NCI-H187 treated with DMSO at 0.1 percent for 48 hours (cell line): ENCODE results near the gene OSBPL10.

Experiments used
- DNase-seq: peaks from one replicate; lab custom pipeline; 2025; lab: John Stamatoyannopoulos, UW

OSBPL10 gene

GRCh38 chr3:31959951-31960792, 20.9 kb downstream of the OSBPL10 start:
- DNase-seq = no peak

- DNase-seq = no peak
Measured at GRCh38 chr3:31959251-31959650, 21.8 kb downstream of the OSBPL10 start.

GRCh38 chr3:31958701-31959152, 22.3 kb downstream of the OSBPL10 start:
- no peak for DNase-seq

GRCh38 chr3:31957106-31957505, 24.0 kb downstream of the OSBPL10 start:
- no peak for DNase-seq

DNA sequence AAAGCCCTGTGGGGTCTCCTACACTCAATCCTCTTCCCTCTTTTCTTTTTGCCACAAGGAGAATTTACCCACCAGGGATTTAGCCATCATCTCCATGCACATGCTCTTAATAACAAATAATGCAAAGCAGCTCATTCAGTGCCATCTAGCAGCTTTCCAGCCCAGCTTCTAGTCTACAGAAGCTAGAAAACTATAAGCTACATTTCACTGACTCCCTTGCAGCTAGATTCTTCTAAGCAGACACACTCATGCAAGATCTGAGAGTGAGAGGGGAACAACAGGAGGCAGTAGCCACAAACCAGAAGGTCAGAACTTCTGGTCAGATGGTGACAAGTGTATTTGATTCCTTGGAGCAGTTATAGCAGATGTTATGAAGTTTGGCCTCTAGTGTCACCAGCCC, 25.5 kb downstream of the OSBPL10 start:
- DNase-seq = no peak

- no peak for DNase-seq
Measured at GRCh38 chr3:31953636-31954035, 27.4 kb downstream of the OSBPL10 start.

GRCh38 chr3:31953091-31953490, 28.0 kb downstream of the OSBPL10 start:
- DNase-seq = no peak

DNA sequence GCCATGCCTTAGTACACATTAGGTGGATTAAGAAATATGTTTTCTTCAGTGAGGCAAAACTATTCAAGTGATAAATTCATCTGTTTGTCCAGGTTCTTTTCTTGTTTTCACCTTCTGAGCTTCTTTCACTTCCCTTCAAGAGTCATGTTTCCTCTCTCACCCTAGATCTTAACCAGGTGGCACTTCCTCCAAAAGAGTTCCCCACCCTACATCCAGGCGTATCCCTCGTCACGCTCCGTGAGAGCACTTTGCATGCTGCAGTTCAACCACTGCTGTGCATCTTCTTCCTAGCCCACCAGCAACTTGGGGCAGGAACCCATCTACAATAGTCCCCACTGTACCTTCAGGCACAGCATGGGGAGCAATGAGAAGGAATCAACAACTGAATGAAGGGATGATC, 28.9 kb downstream of the OSBPL10 start:
- no peak for DNase-seq

- DNase-seq = no peak
Measured at GRCh38 chr3:31948280-31948679, 32.8 kb downstream of the OSBPL10 start.

DNA sequence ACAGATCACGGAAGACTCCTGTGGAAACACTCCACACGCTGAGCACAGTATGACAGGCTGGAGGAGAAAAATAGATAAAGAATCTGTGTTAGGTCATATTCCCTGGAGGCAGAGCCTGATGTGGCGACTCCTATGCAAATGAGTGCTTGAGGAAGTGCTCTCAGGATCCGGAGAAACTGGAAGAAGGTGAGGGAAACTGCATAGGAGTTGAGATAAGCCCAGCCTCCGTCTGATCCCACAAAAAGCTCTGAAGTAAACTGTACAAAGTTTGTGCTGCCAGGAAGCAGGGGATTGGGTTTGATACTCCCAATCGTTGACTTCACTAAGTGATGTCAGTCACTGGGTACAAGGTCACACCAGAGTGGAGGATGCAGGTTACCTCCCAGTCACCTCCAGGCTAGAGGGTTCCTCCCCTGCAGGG, 33.4 kb downstream of the OSBPL10 start:
- DNase-seq = no peak

DNA sequence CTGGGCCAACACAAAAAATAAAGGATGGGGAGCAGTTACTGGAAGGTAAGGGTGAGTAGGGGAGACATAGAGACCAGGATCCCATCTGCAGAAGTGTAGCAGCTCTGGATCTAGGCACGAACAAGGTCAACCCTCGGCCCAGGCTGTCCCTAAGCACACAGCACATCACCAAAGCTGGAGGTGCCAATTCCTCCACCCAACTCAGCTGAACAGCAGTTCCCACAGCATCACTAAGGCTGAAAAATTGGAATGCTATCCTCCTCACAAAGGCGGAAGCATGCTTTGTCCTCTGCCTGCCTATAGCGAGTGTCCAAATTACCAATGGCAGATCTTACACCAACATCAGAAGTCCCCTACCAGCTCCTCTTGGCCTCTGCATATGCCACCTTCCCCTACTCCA, 33.9 kb downstream of the OSBPL10 start:
- DNase-seq = no peak

- DNase-seq = no peak
Measured at GRCh38 chr3:31946484-31947081, 34.5 kb downstream of the OSBPL10 start.

- no peak for DNase-seq
Measured at GRCh38 chr3:31945738-31946052, 35.4 kb downstream of the OSBPL10 start.

GRCh38 chr3:31943041-31943440, 38.0 kb downstream of the OSBPL10 start:
- no peak for DNase-seq

DNA sequence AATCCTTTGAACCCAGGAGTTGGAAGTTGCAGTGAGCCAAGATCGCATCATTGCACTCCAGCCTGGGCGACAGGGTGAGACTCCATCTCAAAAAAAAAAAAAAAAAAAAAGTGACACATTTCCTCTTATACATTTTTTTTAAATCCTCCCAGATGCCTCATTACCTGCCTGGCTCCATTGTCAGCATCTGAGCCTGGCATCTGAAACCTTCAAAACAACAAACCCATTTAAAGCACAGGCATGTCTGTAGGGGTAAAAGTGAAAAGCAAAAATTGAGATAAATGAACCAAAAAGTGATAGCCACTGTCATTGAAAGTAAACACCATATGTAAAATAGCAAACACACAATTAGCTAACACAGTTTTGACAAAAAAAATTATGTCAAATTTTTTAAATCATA, 38.6 kb downstream of the OSBPL10 start:
- no peak for DNase-seq

- DNase-seq = no peak
Measured at GRCh38 chr3:31937225-31937624, 43.8 kb downstream of the OSBPL10 start.

DNA sequence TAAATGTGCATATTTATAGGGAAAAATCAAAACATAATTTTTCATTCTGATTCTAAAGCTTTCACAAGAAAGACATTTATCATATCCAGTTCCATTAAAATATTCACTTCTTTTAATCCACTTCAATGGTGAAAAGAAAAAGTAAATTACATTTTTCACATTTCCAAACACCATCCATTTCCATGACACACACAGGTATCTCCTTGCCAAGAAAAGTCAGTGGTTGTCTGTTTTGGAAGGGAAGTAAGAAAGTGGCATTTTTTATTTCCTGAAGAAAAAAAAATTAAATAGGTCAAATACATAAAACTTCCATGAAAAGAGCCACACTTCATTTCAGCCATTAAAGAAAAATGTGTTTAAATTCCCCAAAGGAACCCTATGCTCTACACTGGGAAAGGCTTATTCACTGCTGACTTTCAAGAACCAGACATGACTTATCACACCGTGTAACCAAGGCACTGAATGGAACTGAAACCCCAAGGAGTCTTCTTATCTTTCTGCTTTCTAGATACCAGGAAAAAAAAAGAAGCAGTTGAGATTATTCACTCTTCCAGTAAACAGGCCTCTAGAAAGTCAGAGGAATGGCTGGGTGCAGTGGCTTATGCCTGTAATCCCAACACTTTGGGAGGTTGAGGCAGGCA, 44.5 kb downstream of the OSBPL10 start:
- DNase-seq = no peak

DNA sequence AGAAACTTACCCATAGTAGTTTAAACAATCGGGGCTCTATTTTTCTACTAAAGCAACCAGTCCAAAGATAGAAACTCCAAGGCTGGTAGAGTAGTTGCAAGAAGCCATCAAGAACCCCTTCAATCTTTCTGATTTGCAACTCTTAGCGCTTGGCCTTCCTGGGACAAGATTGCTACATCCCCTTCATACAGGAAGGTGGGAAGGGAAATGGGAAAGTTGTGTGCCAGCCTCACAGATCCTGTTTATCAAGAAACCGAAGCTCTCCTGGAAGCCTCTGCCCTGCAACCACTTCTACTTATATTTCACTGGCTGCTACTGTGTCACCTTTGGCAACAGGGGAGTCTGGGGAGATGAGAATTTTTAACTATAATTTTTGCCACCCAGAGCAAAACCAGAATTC, 46.2 kb downstream of the OSBPL10 start:
- DNase-seq = no peak

- no peak for DNase-seq
Measured at GRCh38 chr3:31934018-31934417, 47.0 kb downstream of the OSBPL10 start.

GRCh38 chr3:31932990-31933389, 48.1 kb downstream of the OSBPL10 start:
- DNase-seq = no peak

DNA sequence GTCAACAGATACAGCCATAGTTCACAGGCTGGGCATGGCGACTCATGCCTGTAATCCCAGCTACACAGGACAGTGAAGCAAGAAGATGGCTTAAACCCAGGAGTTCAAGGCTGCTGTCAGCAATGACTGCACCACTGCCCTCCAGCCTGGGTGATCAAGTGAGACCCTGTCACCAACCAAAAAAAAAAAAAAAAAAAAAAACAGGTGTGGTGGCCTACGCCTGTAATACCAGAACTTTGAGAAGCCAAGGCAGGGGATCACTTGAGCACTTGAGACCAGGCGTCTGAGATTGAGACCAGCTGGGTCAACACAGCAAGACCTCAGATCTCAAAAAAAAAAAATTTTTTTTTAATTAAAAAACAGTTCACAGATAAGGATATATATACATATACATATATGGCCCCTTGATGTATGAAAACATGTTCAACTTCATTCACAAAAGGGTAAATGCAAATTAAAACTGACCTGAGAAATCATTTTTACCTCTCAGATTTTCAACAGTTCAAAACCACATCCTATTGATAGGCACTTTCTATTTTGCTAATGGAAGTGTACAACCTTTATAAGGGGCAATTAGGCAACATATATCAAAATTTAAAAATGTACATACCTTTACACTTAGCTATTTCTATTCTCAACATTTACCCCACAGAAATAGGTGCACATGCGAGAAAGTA, 51.1 kb downstream of the OSBPL10 start:
- no peak for DNase-seq

- DNase-seq = no peak
Measured at GRCh38 chr3:31927811-31928210, 53.3 kb downstream of the OSBPL10 start.

DNA sequence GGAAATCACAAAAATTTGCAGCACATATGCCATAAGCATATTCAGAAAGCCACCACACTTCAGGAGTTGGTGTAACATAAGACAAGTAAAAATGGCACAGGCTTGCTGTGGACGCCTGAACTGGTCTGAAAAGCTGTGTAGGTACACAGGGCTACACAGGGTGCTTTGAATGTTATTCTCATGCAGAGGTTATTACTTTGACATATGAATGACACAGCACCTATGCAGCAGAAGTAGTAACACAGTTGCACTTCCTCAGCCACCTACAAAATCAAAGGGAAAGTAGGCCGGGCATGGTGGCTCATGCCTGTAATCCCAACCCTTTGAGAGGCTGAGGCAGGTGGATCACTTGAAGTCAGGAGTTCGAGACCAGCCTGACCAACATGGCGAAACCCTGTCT, 54.5 kb downstream of the OSBPL10 start:
- no peak for DNase-seq
